Measurements from ENCODE around the gene FOS. TPM values are rescaled to one million over a fixed set of nuclear protein-coding genes. Genes with fewer than 3 reads are reported as not detected.

FOS gene
- total and polyA plus RNA-seq, 2 experiments from 2014 or later = 47.3 to 54.8 TPM

- Mint-ChIP-seq H3K9me3 (no peaks in the 10 kb centered on the region; the same call in 2 of the 3 replicates), H3K27ac (no peak overlapping the region; the same call in 1 of the 2 replicates), H3K4me3 (no peak overlapping the region), H3K4me1 (peaks cover 23% of the 10 kb centered on the region), H3K36me3 (ENCODE audit: low read depth) (no peaks in the 10 kb centered on the region), H3K27me3 (ENCODE audit: insufficient read depth, low read depth, poor library complexity) (peaks cover 2% of the 10 kb centered on the region)
- H2AFZ ChIP-seq = peak overlapping the region; percentile 8; the same call in 1 of the 2 replicates
- no peak overlapping the region for H3K4me2 ChIP-seq
- H3K9me2 ChIP-seq (ENCODE audit: insufficient read depth) = no peaks in the 10 kb centered on the region
- no peak overlapping the region for H3K4me3 ChIP-seq
- TF ChIP-seq ZNF331 (CRISPR knock-in tag; IDR thresholded peaks at IDR 0.05; ENCODE audit: low read depth) = no peak
- no peak for TF ChIP-seq JUNB (IDR thresholded peaks at IDR 0.05; ENCODE audit: unreplicated experiment)
- TF ChIP-seq NANOG (IDR thresholded peaks at IDR 0.05; ENCODE audit: borderline replicate concordance) = no peak
- no peak for TF ChIP-seq ZNF462 (CRISPR knock-in tag; IDR thresholded peaks at IDR 0.05)
- TF ChIP-seq EZH2phosphoT487 (IDR thresholded peaks at IDR 0.05; ENCODE audit: unreplicated experiment) = no peak
- TF ChIP-seq EZH2 (IDR thresholded peaks at IDR 0.05; ENCODE audit: low read depth, unreplicated experiment) = no peak
- no peak for TF ChIP-seq REST (IDR thresholded peaks at IDR 0.05; ENCODE audit: unreplicated experiment)
- no peak for TF ChIP-seq CREB1 (CRISPR knock-in tag; IDR thresholded peaks at IDR 0.05; ENCODE audit: low read depth)
- no peak for TF ChIP-seq STAT1 (IDR thresholded peaks at IDR 0.05; ENCODE audit: unreplicated experiment)
- TF ChIP-seq POLR2AphosphoS5 (IDR thresholded peaks at IDR 0.05; ENCODE audit: low read depth) = no peak
- no peak for TF ChIP-seq CTCF (conservative IDR thresholded peaks at IDR 0.05; ENCODE audit: low read depth in 2 of 2)
- no peak for TF ChIP-seq ETS1 (IDR thresholded peaks at IDR 0.05)
- no peaks in the 10 kb centered on the region for H3K27me3 ChIP-seq (ENCODE audit: insufficient read depth)
- no peaks in the 10 kb centered on the region for H3K79me2 ChIP-seq (replicated peaks; ENCODE audit: insufficient read depth)
- DNase-seq (ENCODE audit: low spot score) (no peak), ATAC-seq (no peak)
- H4K20me1 ChIP-seq (replicated peaks; ENCODE audit: insufficient read depth) = no peaks in the 10 kb centered on the region
- H3K36me3 ChIP-seq (ENCODE audit: insufficient read depth) = no peaks in the 10 kb centered on the region
- peaks cover 13% of the 10 kb centered on the region; the same call in 1 of the 2 replicates for H3K4me1 ChIP-seq (ENCODE audit: insufficient read depth)
- no peak overlapping the region for H3K27ac ChIP-seq (ENCODE audit: low read depth)
- no peaks in the 10 kb centered on the region for H3F3A ChIP-seq (replicated peaks; ENCODE audit: low read depth)
These were observed 31.2 kb upstream of the FOS start for GRCh38 chr14:75247286-75247922.

All from GM23338 (cell line).